HFF-Myc (cell line): ENCODE measurements around the gene SPOCD1.

Experiments used
- DNase-seq: peaks from one replicate; pipeline ENCODE4 v3.0.0-alpha.2; 2011; ENCODE audit warnings: low read depth; ENCODE audit errors: extremely low read depth
- H3K4me3 ChIP-seq: replicated peaks from 2 replicates; pipeline ENCODE4 v1.5.1; 2011; ENCODE audit warnings: low read depth, mild to moderate bottlenecking, control low read depth, low read length
- CTCF ChIP-seq: IDR thresholded peaks from 2 replicates; pipeline ENCODE4 v1.5.1; 2012; ENCODE audit warnings: mild to moderate bottlenecking, low read depth, low read length, control low read depth; ENCODE audit errors: missing control alignments

The SPOCD1 gene

GRCh38 chr1:31748365-31748764 lies 67.5 kb downstream of the SPOCD1 start:
- no peak for TF ChIP-seq CTCF
- DNase-seq, result no peak
- no peak overlapping the region for H3K4me3 ChIP-seq

- H3K4me3 ChIP-seq, result no peak overlapping the region
- no peak for TF ChIP-seq CTCF
- DNase-seq, result no peak
These were observed 68.5 kb downstream of the SPOCD1 start for GRCh38 chr1:31747304-31747703.

GRCh38 chr1:31746687-31747086 lies 69.1 kb downstream of the SPOCD1 start:
- no peak overlapping the region for H3K4me3 ChIP-seq
- DNase-seq, result no peak
- no peak for TF ChIP-seq CTCF

GRCh38 chr1:31745946-31746670 lies 69.7 kb downstream of the SPOCD1 start:
- DNase-seq, result no peak
- H3K4me3 ChIP-seq, result no peak overlapping the region
- TF ChIP-seq CTCF, result no peak

GRCh38 chr1:31745096-31745945 lies 70.5 kb downstream of the SPOCD1 start:
- no peak overlapping the region for H3K4me3 ChIP-seq
- peak; percentile 85 for TF ChIP-seq CTCF
- DNase-seq, result no peak

GRCh38 chr1:31744165-31744888 lies 71.5 kb downstream of the SPOCD1 start:
- H3K4me3 ChIP-seq, result no peak overlapping the region
- TF ChIP-seq CTCF, result no peak
- DNase-seq, result no peak
